Astrocyte (in vitro differentiated cells and primary cell): ENCODE measurements around the gene TACSTD2. TPM values are rescaled to one million over a fixed set of nuclear protein-coding genes. Genes with fewer than 3 reads are reported as not detected.
"Not testable (repeated sequence)": the region's sequence is repeated elsewhere in the genome, so short reads cannot be mapped to it uniquely, and the experiment has no call there.

ENCODE experiments used
- DNase-seq: peaks from one replicate; pipeline ENCODE4 v3.0.0-alpha.2; 2010; ENCODE audit warnings: low read depth
- FAIRE-seq: peaks from 2 replicates; lab custom pipeline; 2011; peaks lifted over from hg19 to GRCh38; lab: Jason Lieb, UNC
- H2AFZ ChIP-seq: 2 replicates; pipeline ENCODE4 v1.6.0; 2012; ENCODE audit warnings: low read depth, low read length, inconsistent platforms
- H3K27ac ChIP-seq: 2 replicates; pipeline ENCODE4 v1.5.1; 2011; ENCODE audit warnings: low read depth, low read length, inconsistent platforms
- H3K27me3 ChIP-seq: 2 replicates; pipeline ENCODE4 v1.6.0; 2011; ENCODE audit warnings: low read length, inconsistent platforms; ENCODE audit not compliant: insufficient read depth
- H3K36me3 ChIP-seq: 2 replicates; pipeline ENCODE4 v1.5.1; 2011; ENCODE audit warnings: low read length, inconsistent platforms; ENCODE audit not compliant: insufficient read depth
- H3K4me1 ChIP-seq: 2 replicates; pipeline ENCODE4 v1.5.1; 2011; ENCODE audit warnings: low read length, inconsistent platforms; ENCODE audit not compliant: insufficient read depth
- H3K4me2 ChIP-seq: 2 replicates; pipeline ENCODE4 v1.6.0; 2012; ENCODE audit warnings: low read length, inconsistent platforms
- H3K4me3 ChIP-seq: 2 replicates; pipeline ENCODE4 v1.5.1; 2011; ENCODE audit warnings: low read depth, mild to moderate bottlenecking, low read length, inconsistent platforms; ENCODE audit not compliant: insufficient read depth
- H3K79me2 ChIP-seq: 2 replicates; pipeline ENCODE4 v1.6.0; 2012; ENCODE audit warnings: mild to moderate bottlenecking, low read length, inconsistent platforms; ENCODE audit not compliant: insufficient read depth
- H3K9ac ChIP-seq: 2 replicates; pipeline ENCODE4 v1.6.0; 2012; ENCODE audit warnings: mild to moderate bottlenecking, low read length, inconsistent platforms
- H3K9me3 ChIP-seq: 2 replicates; pipeline ENCODE4 v1.5.1; 2012; ENCODE audit warnings: low read depth, mild to moderate bottlenecking, low read length, inconsistent platforms; ENCODE audit not compliant: insufficient read depth
- H4K20me1 ChIP-seq: 2 replicates; pipeline ENCODE4 v1.6.0; 2012; ENCODE audit warnings: low read length, inconsistent platforms; ENCODE audit not compliant: insufficient read depth
- H3K27ac Mint-ChIP-seq: one replicate; pipeline ENCODE4 v1.8.0; 2021; ENCODE audit warnings: mild to moderate bottlenecking, mixed read lengths; ENCODE audit not compliant: unreplicated experiment
- H3K27me3 Mint-ChIP-seq: one replicate; pipeline ENCODE4 v1.8.0; 2021; ENCODE audit warnings: low read depth, mixed read lengths; ENCODE audit not compliant: unreplicated experiment
- H3K36me3 Mint-ChIP-seq: one replicate; pipeline ENCODE4 v1.8.0; 2021; ENCODE audit warnings: low read depth, mixed read lengths; ENCODE audit not compliant: unreplicated experiment
- H3K4me1 Mint-ChIP-seq: one replicate; pipeline ENCODE4 v1.8.0; 2021; ENCODE audit warnings: low read depth, mixed read lengths; ENCODE audit not compliant: unreplicated experiment
- H3K4me3 Mint-ChIP-seq: one replicate; pipeline ENCODE4 v1.8.0; 2021; ENCODE audit warnings: mild to moderate bottlenecking, moderate library complexity, mixed read lengths; ENCODE audit not compliant: unreplicated experiment
- H3K9me3 Mint-ChIP-seq: one replicate; pipeline ENCODE4 v1.8.0; 2021; ENCODE audit warnings: mild to moderate bottlenecking, mixed read lengths; ENCODE audit not compliant: unreplicated experiment
- CTCF ChIP-seq: IDR thresholded peaks from 2 replicates; pipeline ENCODE4 v1.5.1; 2011; ENCODE audit warnings: low read depth, mild to moderate bottlenecking, inconsistent platforms, low read length, moderate library complexity; ENCODE audit not compliant: insufficient read depth
- EZH2 ChIP-seq: IDR thresholded peaks from 2 replicates; pipeline ENCODE4 v1.6.1; 2012; ENCODE audit warnings: mild to moderate bottlenecking, low read length, inconsistent platforms; ENCODE audit not compliant: insufficient read depth
- total RNA-seq: library from RNA; stranded (reverse); gene quantifications from 2 replicates; pipeline ENCODE4 v1.2.1, GENCODE V29; 2021

Gene TACSTD2
- total RNA-seq, 1 donor from 2014 or later: 3.0 TPM

DNA sequence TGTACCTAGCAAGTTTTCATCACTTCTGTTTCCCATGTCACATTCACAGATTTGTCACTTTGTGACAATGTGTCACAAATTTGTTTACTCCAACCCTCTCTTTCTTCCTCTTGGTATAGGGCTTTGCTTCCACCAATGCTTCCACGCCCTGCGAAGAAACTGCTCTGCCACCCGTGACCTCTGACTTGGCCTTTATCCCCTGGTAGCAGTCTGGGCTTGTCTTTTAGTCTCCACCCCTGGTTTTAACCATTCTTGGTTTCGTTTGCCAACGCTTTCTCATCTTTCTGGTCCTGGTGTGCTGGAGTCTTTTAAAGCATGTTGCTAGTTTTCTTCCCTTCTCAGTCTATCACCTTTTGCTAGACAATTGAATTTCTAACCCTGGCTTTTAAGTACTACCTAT lies 8.1 kb downstream of the TACSTD2 start:
- Mint-ChIP-seq H3K4me1 (peaks cover 2% of the 10 kb centered on the region), H3K27ac (no peak overlapping the region), H3K36me3 (no peaks in the 10 kb centered on the region), H3K4me3 (no peak overlapping the region), H3K27me3 (peaks cover 5% of the 10 kb centered on the region), H3K9me3 (no peaks in the 10 kb centered on the region)
- H3K79me2 ChIP-seq: no peaks in the 10 kb centered on the region
- no peak overlapping the region for H3K27ac ChIP-seq
- no peak overlapping the region for H3K4me3 ChIP-seq
- no peaks in the 10 kb centered on the region for H3K4me1 ChIP-seq
- FAIRE-seq (no peak), DNase-seq (no peak)
- no peak overlapping the region for H2AFZ ChIP-seq
- no peak overlapping the region for H3K4me2 ChIP-seq
- H3K9me3 ChIP-seq: no peaks in the 10 kb centered on the region
- no peak overlapping the region for H3K9ac ChIP-seq
- TF ChIP-seq CTCF (no peak), EZH2 (no peak)
- H3K27me3 ChIP-seq: peaks cover 17% of the 10 kb centered on the region
- H4K20me1 ChIP-seq: no peaks in the 10 kb centered on the region
- no peaks in the 10 kb centered on the region for H3K36me3 ChIP-seq

DNA sequence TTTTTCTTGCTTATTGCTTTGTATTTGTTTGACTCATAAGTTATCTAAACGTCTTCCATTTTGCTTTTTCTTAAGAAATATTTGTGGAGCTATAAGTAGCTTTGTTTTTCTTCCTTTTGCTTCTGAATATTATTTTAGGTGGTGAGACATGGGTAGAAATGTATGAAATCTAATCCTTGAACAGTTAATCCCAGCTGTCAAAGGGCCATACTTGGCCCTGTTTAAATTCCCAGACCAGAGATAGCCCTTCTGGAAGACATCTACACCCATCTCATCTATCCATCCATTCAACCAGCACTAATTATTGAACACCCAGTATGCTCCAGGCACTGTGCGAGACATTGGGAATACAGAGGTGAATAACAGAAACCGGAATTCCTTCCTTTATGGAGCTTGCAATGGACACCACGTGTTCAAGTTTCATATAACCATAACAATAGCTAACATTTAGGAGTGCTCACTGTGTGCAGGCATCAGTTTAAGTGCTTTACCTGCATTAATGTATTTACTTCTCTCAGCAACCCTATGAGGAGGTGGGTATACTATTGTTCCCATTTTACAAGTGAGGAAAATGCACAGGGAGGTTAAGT lies 8.7 kb downstream of the TACSTD2 start:
- peaks cover 6% of the 10 kb centered on the region for H3K27me3 Mint-ChIP-seq
- Histone ChIP-seq H2AFZ (no peak overlapping the region), H3K9me3 (no peaks in the 10 kb centered on the region), H3K4me3 (no peak overlapping the region), H3K9ac (no peak overlapping the region), H3K4me1 (no peaks in the 10 kb centered on the region), H4K20me1 (no peaks in the 10 kb centered on the region), H3K36me3 (no peaks in the 10 kb centered on the region), H3K79me2 (no peaks in the 10 kb centered on the region), H3K27ac (no peak overlapping the region), H3K27me3 (peaks cover 16% of the 10 kb centered on the region), H3K4me2 (no peak overlapping the region)
- no peak overlapping the region for H3K4me3 Mint-ChIP-seq
- no peak for FAIRE-seq
- TF ChIP-seq EZH2: no peak
- no peak for TF ChIP-seq CTCF
- no peaks in the 10 kb centered on the region for H3K4me1 Mint-ChIP-seq
- DNase-seq: no peak
- H3K27ac Mint-ChIP-seq: no peak overlapping the region
- H3K36me3 Mint-ChIP-seq: no peaks in the 10 kb centered on the region
- H3K9me3 Mint-ChIP-seq: no peaks in the 10 kb centered on the region

- Mint-ChIP-seq H3K27me3 (peaks cover 4% of the 10 kb centered on the region), H3K9me3 (no peaks in the 10 kb centered on the region), H3K4me3 (no peak overlapping the region), H3K4me1 (no peaks in the 10 kb centered on the region), H3K36me3 (no peaks in the 10 kb centered on the region), H3K27ac (no peak overlapping the region)
- Histone ChIP-seq H3K4me3 (no peak overlapping the region), H3K4me1 (no peaks in the 10 kb centered on the region), H3K9me3 (no peaks in the 10 kb centered on the region), H3K9ac (no peak overlapping the region), H3K79me2 (no peaks in the 10 kb centered on the region), H3K36me3 (no peaks in the 10 kb centered on the region), H3K4me2 (no peak overlapping the region), H3K27me3 (peaks cover 6% of the 10 kb centered on the region), H4K20me1 (no peaks in the 10 kb centered on the region), H3K27ac (no peak overlapping the region), H2AFZ (no peak overlapping the region)
- no peak for DNase-seq
- TF ChIP-seq EZH2 (no peak), CTCF (no peak)
- FAIRE-seq: no peak
Observed at GRCh38 chr1:58566339-58566738, 10.7 kb downstream of the TACSTD2 start.

DNA sequence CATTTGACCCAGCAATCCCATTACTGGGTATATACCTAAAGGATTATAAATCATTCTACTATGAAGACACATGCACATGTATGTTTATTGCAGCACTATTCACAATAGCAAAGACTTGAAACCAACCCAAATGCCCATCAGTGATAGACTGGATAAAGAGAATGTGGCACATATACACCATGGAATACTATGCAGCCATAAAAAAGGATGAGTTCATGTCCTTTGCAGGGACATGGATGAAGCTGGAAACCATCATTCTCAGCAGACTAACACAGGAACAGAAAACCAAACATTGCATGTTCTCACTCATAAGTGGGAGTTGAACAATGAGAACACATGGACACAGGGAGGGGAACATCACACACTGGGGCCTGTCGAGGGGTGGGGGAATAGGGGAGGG lies 13.3 kb downstream of the TACSTD2 start:
- H3K27me3 ChIP-seq, H3K79me2 ChIP-seq, H3K4me2 ChIP-seq, H3K9me3 ChIP-seq, H3K4me3 Mint-ChIP-seq, H3K4me3 ChIP-seq, H2AFZ ChIP-seq, H3K36me3 Mint-ChIP-seq, H3K27me3 Mint-ChIP-seq, H3K27ac ChIP-seq, H3K4me1 ChIP-seq, H3K9me3 Mint-ChIP-seq, H3K36me3 ChIP-seq, H3K27ac Mint-ChIP-seq, FAIRE-seq, DNase-seq, H3K9ac ChIP-seq, H4K20me1 ChIP-seq, H3K4me1 Mint-ChIP-seq: not testable (repeated sequence)
